GM19397 (cell line): ENCODE measurements around the gene EMSY.
A peak's percentile ranks its signal among the peaks of the same experiment; 100 is the strongest.
"Not testable (repeated sequence)": the region's sequence is repeated elsewhere in the genome, so short reads cannot be mapped to it uniquely, and the experiment has no call there.

Experiments used
- ATAC-seq: cut with Tn5 transposase; IDR thresholded peaks from one replicate; pipeline ENCODE4 v1.9.1; 2021; ENCODE audit warnings: mild to moderate bottlenecking, moderate library complexity; ENCODE audit not compliant: unreplicated experiment

Gene EMSY, protein sequence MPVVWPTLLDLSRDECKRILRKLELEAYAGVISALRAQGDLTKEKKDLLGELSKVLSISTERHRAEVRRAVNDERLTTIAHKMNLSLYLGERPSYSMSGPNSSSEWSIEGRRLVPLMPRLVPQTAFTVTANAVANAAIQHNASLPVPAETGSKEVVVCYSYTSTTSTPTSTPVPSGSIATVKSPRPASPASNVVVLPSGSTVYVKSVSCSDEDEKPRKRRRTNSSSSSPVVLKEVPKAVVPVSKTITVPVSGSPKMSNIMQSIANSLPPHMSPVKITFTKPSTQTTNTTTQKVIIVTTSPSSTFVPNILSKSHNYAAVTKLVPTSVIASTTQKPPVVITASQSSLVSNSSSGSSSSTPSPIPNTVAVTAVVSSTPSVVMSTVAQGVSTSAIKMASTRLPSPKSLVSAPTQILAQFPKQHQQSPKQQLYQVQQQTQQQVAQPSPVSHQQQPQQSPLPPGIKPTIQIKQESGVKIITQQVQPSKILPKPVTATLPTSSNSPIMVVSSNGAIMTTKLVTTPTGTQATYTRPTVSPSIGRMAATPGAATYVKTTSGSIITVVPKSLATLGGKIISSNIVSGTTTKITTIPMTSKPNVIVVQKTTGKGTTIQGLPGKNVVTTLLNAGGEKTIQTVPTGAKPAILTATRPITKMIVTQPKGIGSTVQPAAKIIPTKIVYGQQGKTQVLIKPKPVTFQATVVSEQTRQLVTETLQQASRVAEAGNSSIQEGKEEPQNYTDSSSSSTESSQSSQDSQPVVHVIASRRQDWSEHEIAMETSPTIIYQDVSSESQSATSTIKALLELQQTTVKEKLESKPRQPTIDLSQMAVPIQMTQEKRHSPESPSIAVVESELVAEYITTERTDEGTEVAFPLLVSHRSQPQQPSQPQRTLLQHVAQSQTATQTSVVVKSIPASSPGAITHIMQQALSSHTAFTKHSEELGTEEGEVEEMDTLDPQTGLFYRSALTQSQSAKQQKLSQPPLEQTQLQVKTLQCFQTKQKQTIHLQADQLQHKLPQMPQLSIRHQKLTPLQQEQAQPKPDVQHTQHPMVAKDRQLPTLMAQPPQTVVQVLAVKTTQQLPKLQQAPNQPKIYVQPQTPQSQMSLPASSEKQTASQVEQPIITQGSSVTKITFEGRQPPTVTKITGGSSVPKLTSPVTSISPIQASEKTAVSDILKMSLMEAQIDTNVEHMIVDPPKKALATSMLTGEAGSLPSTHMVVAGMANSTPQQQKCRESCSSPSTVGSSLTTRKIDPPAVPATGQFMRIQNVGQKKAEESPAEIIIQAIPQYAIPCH (N-terminal part only)

DNA sequence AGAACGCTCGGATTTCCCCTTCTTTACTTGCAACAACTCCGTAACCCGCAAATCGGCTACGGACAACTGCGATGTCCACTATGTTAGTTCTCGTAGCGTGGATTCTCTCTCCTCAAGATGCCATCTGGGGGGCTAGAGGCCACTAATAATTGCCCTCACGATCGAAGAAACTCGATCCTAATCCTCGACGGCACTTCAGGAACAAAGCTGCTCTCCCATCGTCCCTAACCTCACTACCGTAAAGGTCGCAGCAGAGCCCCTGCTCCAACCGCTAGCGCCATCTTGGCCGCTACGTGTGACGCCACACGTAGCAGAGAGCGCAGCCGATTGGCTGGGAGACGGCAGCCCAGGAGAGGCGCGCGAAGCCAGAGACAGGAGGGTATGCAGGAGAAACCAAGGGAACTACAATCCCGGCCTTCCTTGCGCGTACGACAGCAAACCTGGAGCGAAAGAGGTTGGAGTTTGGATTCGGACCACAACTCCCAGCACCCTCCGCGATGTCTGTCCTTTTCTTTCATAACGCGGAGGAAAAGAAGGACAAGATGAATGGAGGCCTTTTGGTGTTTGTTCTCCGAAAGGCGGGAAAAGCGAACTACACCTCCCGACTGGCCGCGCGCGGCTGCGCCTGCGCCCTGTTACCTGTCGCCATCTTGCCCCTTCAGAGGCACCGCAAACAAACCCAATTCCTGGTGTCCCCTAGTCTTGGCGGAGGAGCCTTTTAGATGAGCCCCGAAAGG is at the start of gene EMSY:
Gene EMSY, plus strand, starts transcription at position 635 of the 737 bp plus-strand sequence. CDS start 1,921 bp downstream, outside the sequence.
- peak; percentile 95 for ATAC-seq

DNA sequence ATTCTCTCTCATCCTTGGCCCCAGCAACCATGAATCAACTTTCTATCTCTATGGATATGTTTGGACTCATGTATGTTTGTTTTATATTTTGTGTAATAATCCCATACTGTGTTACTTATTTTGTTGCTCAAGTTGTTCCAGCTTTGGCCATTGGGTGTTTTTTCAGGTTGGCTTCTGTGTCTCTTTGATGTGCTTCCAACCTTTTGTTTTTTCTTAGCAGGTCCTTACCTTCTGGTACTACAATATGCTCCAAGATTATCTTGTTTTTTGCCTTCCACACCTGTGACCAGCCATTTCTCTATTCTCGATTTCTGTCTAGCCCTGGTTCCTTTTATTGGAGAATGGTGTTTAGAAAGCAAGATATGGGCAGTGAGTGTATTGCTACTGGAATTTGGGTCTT is 49.5 kb upstream of the EMSY start:
- no peak for ATAC-seq

DNA sequence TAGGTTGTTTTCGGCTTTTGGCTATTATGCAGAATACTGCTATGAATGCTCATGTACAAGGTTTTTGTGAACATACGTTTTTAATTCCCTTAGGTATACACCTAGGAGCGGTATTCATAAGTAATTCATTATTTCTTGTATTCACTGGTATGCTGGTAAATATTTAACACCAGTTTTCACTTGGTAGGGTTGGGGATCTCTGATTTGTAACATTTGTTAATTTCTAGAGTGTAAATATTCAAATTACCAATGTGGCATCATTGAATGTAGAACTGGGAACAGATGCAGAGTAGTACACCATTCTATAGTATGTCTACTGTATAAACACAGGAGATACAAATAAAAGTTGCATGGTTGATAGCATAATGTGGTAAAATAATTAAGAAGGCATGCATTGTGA is 47.4 kb upstream of the EMSY start:
- ATAC-seq: no peak

DNA sequence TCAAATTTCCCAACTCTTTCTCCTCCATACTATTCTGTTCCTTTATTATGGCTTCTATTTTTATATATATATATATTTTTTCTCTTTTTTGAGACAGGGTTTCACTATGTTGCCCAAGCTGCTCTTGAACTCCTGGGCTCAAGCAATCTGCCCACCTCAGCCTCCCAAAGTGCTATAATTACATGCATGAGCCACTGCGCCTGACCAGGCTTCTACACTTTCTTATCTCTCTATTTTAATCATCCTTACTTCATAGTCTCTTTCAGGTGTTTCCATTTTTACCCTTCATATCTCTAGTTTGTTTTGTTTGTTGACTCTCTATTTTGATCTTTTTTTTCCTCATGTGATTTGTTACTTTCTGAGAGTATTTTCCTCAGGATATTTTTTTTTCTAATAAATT is 43.9 kb upstream of the EMSY start:
- ATAC-seq: no peak

DNA sequence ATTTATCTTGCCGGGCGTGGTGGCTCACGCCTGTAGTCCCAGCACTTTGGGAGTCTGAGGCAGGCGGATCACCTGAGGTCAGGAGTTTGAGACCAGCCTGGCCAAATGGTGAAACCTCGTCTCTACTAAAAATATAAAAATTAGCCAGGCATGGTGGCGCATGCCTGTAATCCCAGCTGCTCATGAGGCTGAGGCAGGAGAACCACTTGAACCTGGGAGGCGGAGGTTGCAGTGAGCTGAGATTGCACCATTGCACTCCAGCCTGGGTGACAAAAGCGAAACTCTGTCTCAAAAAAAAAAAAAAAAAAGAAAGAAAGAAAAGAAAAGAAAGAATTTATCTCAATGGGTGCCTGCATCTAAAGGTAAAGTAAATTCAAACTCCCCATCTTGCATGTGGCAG is 43.3 kb upstream of the EMSY start:
- not testable (repeated sequence) for ATAC-seq

DNA sequence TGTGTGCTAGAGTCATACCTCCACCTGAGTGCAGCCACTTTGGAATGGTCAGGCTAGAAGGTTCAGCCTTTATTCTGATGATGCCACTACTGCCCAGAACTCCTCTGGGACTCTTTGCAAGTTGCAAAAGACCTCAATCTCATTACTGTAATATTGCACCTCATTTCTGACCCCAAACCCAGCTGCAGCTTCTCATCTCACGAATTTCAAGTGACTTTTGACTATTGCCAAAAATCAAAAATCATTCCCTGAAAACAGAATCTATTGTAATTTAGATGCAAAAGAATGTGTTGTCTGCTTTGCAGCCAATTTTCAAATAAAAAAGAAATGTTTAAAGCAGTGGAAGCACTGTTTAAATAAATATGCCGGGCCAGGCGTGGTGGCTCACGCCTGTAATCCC is 38.5 kb upstream of the EMSY start:
- ATAC-seq: no peak

DNA sequence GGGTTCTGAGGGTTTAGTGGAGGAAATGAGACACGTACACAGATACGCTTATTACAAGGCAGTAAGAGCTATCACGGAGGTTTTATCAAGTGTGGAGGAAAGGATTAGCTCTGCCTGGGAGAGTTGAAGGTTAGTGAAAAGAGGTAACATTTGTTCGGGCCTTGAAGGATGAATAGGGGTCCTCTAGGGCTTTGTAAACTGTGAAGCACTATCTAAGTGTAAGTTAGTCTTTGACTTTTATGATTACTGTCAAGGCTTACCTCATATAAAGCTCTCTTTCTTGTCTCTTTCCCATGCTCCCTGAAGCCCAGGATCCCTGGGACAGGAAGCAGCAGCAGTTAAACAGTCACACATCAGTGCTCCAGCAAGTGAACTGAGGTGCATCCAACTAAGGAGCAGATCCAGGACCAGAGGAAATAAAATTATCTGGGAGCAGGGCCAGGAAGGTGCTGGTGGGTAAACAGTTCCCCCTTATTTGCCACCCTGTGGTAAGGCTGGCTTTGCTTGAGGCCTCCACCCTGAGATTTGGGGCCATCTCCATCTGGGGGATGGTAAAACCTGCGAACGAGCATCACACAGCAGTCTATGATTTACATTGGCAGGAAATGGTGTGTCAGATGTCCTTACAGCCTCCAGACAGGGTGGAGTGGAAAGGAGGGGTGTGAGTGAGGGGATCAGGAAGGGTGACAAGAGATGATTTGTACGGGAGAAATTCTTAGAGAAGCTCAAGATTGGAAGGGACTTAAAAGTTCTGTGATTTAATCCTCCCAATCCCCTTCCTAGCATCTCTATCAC is 36.5 kb upstream of the EMSY start:
- ATAC-seq: no peak

DNA sequence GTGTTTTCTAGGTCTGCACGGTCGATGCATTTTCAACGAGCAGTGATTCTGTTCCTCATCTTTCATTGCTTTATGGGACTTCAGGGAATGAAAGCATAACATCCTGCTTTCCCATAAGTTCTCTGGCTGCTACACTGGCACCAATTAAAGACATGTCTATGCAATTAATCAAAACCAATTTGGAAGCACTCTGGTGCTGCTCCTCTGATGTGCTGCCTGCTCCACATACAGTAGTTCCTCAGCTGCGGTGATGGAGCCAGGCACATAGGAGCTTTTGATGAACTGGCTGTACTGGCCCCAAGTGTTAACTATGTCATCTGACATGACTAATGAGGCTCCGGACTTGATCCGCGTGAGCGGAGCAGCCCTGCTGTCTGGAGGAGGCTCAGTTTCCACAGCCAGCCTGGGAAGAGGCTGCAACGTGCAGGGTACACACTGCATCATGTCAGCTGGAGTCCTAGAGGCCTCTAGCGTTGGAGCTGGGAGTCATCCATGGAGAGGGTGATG is 33.9 kb upstream of the EMSY start:
- no peak for ATAC-seq

DNA sequence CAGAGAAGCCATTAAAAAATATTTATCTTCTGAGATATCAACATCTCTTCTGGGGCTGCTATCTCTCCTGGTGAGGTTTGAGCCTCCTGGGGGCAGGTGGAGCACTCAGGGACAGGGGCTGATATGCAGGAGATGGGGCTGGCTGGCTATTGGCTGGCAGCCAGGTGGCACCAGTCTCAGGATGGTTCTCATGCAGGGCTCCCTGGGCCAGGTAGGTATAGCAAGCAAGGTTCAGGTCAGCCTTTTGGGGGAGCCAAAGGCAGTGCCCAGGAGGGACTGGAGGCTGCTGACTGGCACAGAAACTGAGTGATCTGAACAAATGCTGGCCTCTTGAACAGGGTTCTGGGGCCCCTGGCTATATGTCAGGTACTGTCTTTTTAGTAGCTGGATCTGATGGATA is 29.7 kb upstream of the EMSY start:
- no peak for ATAC-seq

DNA sequence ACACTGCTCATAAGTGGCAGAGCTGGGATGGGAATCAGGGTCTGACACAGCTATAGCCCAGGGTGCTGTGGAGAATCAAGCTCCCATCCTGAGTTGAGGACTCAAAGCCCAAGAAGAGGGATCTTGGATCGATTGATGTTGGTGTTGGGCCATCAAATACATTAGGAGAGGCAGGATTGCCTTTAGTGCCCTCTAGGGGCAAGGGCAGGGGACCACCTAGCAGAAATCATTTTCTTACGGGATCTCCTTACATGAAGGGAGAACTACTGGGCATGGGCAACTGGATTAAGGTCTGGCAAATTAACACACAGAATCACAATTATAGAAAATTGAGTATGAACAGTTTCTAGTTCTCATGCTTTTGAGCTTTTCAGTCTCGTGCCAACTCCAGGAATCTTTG is 24.9 kb upstream of the EMSY start:
- no peak for ATAC-seq

DNA sequence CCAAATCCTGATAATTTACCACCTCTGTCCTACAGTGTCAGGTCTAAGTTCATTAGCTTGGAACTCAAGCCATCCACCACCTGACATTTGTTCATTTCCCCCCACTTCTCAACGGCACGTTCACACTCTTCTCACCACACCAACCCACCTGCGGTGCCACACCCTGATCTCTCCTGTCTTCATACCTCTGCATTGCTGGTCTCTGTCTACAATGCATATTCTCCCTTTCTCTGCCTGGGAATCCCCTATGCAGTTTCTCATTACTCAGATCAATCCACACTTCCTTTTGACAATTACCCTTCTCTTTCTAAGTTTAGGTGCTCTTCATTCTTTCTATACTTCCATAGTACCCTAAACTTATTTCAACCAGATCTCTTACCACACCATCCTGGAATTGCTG is 20.4 kb upstream of the EMSY start:
- no peak for ATAC-seq

DNA sequence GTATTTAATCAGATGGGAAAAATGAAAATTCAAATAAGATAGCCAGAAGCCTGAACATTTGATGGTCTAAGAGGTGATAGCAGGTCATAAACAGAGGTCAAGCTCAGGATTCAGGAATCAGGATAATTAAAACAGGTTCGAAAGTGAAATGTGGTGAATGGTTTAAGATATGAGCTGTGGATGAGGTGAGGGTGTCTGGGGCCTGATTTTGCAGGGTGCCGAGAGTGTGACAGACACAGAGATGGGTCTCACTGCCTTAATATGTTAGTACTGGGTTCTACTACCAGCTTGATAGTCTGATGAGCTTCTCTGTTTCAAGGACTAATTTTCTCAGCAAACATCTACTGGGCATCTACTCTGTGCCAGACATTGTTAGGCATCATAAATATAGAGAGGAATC is 19.9 kb upstream of the EMSY start:
- ATAC-seq: no peak

DNA sequence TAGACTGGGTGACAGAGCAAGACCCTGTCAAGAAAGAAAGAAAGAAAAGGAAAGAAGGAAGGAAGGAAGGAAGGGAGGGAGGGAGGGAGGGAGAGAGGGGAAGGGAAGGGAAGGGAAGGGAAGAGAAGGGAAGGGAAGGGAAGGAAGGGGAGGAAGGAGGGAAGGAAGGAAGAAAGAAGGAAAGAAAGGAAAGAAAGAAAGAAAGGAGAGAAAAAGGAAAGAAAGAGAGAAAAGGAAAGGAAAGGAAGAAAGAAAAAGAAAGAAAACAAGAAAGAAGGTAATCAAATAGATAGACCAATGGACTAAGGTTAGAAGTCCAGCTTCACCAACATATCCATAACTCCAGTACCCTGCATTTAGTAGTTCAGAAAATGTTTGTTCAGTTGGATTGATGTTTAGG is 18.2 kb upstream of the EMSY start:
- no peak for ATAC-seq

DNA sequence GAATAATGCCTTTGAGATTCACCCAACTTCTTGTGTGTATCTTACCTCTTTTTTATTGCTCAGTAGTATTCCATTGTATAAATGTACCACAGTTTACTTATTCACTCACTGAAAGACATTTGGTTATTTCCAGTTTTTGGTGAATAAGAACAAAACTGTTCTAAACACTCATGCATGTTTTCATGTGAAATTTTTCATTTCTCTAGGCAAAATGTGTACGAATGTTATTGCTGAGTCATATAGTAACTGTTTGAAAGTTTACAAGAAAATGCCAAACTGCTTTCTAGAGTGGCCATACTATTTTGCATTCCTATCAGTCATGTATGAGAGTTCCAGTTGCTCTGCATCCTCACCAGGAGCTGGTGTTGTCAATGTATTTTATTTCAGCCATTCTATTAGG is 8.8 kb upstream of the EMSY start:
- no peak for ATAC-seq

DNA sequence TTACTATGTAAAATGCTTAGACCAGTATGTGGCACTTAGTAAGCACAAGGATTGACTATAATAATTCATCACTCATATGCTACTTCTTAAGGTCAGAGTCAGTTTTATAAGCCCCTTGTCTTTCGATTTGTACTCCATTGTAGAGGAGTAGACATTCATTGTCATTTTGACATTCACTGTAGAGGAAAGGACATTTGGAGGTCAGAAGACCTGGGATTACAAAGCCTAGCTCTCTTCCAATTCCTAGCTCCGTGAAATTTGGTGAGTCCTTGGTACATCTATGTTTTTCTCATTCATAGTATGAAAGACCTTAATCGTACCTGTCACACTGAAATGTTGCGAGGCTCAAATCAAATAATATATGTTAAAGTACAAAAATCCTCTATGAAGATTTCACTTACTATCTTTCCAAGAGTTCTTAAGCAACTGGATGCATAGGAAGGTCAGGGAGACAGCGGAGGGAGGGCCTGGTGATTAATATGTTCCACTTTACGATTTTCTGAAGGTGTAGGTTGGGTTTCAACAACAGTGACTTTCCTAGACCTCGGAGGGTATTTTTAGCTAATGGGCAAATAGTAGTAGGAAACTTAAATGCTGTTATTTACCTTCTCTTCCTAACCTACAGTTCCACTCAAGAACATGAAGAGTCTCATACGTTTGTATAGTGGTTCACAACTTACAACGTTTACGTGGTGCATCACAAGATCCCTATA is 1.4 kb upstream of the EMSY start:
- ATAC-seq: no peak

DNA sequence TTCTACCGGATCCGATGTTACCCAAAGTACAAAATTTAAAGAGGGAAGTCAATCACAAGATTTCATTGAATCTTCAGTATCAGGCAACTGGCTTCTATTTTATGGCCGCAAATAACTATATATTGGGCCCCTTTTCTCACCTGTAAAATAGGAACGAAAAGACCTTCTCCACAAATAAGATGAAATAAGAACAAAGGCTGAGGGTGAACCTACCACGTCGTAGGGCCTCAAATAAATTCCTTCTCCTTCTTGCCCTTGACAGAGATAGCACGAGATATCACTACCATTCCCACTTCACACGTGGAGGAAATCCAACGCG is 794 bp upstream of the EMSY start:
- no peak for ATAC-seq

DNA sequence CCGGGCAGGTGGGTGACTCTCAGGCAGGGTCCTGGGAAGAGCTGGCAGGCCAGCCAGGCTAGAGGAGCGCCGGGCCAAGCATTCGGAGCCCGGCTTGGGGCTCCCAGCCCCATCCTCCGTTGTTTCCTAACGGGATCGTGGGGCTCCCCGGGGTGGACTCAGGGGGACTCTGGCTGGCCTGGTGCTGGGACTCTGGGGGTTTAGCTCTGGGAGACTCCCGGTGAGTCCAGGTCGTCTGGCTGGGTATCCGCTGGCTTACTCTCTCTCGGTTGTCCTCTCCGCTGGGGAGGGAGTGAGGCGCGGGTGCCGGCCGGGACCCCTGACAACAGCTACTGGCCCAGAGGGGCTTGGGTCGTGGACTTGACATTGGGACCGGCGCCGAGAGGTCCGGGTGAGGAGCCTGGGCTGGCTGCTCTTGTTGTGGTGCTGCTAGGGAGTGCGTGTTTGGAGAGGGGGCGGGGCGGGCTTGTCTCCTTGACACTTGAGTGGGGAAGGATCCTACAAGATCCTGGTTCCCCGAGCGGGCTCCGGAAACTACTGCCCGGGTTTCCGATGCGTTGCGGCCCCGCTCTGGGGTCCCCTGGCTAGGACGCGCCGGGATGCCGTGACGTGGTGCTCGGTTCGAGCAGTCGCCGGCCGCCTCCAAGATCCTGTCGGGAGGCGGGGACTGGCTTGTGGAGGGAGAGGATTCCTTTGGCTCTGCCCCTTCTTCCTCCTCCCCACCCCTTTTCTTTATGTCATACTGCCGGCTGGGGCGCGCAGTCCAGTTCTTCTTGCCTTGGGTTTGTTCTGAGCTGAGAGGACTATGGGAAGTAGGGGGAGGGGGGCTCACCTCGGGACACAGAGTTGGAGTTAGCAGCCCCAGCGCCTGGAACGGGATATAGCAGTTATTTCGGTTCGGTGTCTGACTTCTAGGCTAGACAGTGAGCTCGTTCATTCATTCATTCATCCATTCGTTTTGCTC is 585 bp downstream of the EMSY start:
- ATAC-seq: peak; percentile 21

DNA sequence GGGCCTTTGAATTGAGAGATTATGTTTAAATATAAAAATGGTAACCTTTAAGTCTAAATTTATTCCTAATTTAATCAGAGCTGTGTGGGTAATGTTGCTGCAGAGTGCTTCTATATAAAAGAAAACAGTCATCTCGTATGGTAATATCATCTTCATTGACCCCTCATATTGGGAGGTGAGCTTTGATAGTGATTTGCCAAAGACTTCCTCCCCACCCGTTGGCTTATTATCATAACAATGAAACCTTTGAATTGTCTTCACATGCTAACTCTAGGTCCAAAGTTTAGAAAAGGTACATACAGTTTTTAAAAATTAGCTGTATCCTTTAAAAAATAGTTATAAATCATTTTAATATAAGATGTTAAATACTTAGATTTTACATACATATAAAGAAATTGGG is 3.7 kb downstream of the EMSY start:
- no peak for ATAC-seq
